Heart right ventricle (tissue), 16 donors: ENCODE measurements around the gene TMPRSS4. TPM values are rescaled to one million over a fixed set of nuclear protein-coding genes. Genes with fewer than 3 reads are reported as not detected.

Experiments used
- ATAC-seq, 8 donors: fragments of 200-7000 bp; cut with Tn5 transposase; one replicate each; pipeline ENCODE4 v1.9.1; 2020; ENCODE audit warnings: mild to moderate bottlenecking in 8 of 8, moderate library complexity in 8 of 8, moderate number of reproducible peaks in 1 of 8
- DNase-seq, 2 donors: peaks; one replicate each; pipeline ENCODE4 v3.0.0-alpha.2; 2020
- H3K27ac ChIP-seq, 10 donors: fragments of 200-600 bp; sonication (generic) in 2 of 10; one replicate each; pipeline versions ENCODE4 v1.5.0 to v1.8.0; 2020 to 2022; ENCODE audit warnings: mild to moderate bottlenecking in 3 of 10
- H3K27me3 ChIP-seq, 7 donors: fragments of 200-600 bp; one replicate each; pipeline ENCODE4 v1.8.0; 2021 to 2022; ENCODE audit warnings: mild to moderate bottlenecking in 2 of 7
- H3K36me3 ChIP-seq, 9 donors: fragments of 200-600 bp; sonication (generic) in 1 of 9; one replicate each; pipeline versions ENCODE4 v1.5.0 to v1.8.0; 2020 to 2022; ENCODE audit warnings: mild to moderate bottlenecking in 2 of 9
- H3K4me1 ChIP-seq, 9 donors: fragments of 200-600 bp; sonication (generic) in 1 of 9; one replicate each; pipeline versions ENCODE4 v1.5.0 to v1.8.0; 2020 to 2022; ENCODE audit warnings: mild to moderate bottlenecking in 4 of 9
- H3K4me3 ChIP-seq, 10 donors: fragments of 200-600 bp; sonication (generic) in 2 of 10; one replicate each; pipeline versions ENCODE4 v1.5.0 to v1.8.0; 2020 to 2022; ENCODE audit warnings: mild to moderate bottlenecking in 7 of 10, moderate library complexity in 2 of 10
- H3K9me3 ChIP-seq, 11 donors: fragments of 200-600 bp in 10 of 11; sonication (generic) in 2 of 11; one replicate each; pipeline versions ENCODE4 v1.5.0 to v1.8.0; 2013 to 2022; ENCODE audit warnings: mild to moderate bottlenecking in 2 of 11, control low read depth in 1 of 11, moderate library complexity in 1 of 11
- CTCF ChIP-seq, 9 donors: fragments of 200-600 bp; sonication (generic) in 2 of 9; IDR thresholded peaks; one replicate each; pipeline versions ENCODE4 v1.5.0 to v1.8.0; 2021 to 2022; ENCODE audit warnings: antibody characterized with exemption in 9 of 9, mild to moderate bottlenecking in 5 of 9, moderate library complexity in 1 of 9
- WGBS, 2 donors: extraction: QIAGEN DNeasy Blood & Tissue Kit; methylation state at CpG; one replicate each; pipeline ENCODE4 v1.1.7; 2013; ENCODE audit warnings: inconsistent platforms in 1 of 2; 5-methylcytosine and 5-hydroxymethylcytosine counted together
- intact Hi-C, 10 donors: fragments of 100-400 bp; cut with DNase I; formaldehyde crosslinking; loops; one replicate each; pipeline versions ENCODE4 v1.11.1 to v1.14.2; 2022
- polyA plus RNA-seq, 2 donors: library from polyadenylated mRNA; stranded (reverse); fragments of 200-250 nt; gene quantifications; one replicate each; pipeline ENCODE4 v1.2.3, GENCODE V29; 2013
- total RNA-seq, 10 donors: library from RNA; stranded (reverse); fragmentation: NEBNext Ultra II Directional in 3 of 10; extraction: Animal tissue kit (Norgen Biotek cat#: 25700) in 3 of 10; gene quantifications; one replicate each; pipeline versions ENCODE4 v1.2.1 to v1.2.4, GENCODE V29; 2021 to 2023
- donor health status: Arrhythmogenic right ventricular cardiomyopathy.
- donor health status: ischemic (EF 13 %, LVEDD 7.1; RV severe dilation, severe dysfunction).
- donor health status: healthy with polysubstance abuse.
- donor health status: DM: no; HTN: yes; CAD: no.
- donor health status: DM: no; HTN: no; CAD: no.
- donor health status: ischemic (EF 25% LVEDD 6.9; RV normal size, moderate dysfunction).
- donor health status: ischemic (EF 25% LVEDD 5.7; RV mildly dilated, moderate dysfunction).
- donor health status: healthy.
- donor health status: DM: yes; HTN: yes; CAD: no.
- donor health status: Ischemic cardiomyopathy.
- donor health status: ischemic (EF 35%, LVEDD 5.7; RV mildly dilated, moderate dysfunction).
- donor health status: nonischemic (EF 11% LVEDD 7.7; RV severe dilation, severe dysfunction).
- donor health status: DM: yes; HTN: yes; CAD: no.
- donor health status: PGD.
- donor health status: ischemic (EF 29% LVEDD 5.4; RV normal size, mild dysfunction).
- donor health status: nonischemic (EF 23%, LVEDD 6.1; RV moderate dilation, normal function).

TMPRSS4 gene
- total and polyA plus RNA-seq, 12 donors, result 0.34 to 1.4 (median 0.84) TPM; not detected in 8

GRCh38 chr11:118124929-118125535, 48.2 kb downstream of the TMPRSS4 start:
- DNase-seq (no peak), ATAC-seq (peak in 2 of 8 donors; percentile 34 to 38)
- Histone ChIP-seq H3K4me1 (peaks cover 0 to 18% (median 5%) of the 10 kb centered on the region in 9 donors), H3K27me3 (no peaks in the 10 kb centered on the region), H3K4me3 (no peak overlapping the region), H3K27ac (no peak overlapping the region), H3K36me3 (no peaks in the 10 kb centered on the region), H3K9me3 (peaks cover 0 to 5% (median 0%) of the 10 kb centered on the region in 11 donors)
- intact Hi-C loops, result no loop called here
- TF ChIP-seq CTCF (IDR thresholded peaks at IDR 0.05), result no peak
- WGBS, 2 donors, result 61 to 72% methylated on average over 8 of the region's 8 CpGs

GRCh38 chr11:118126082-118126838, 49.4 kb downstream of the TMPRSS4 start:
- no peak for ATAC-seq
- no peaks in the 10 kb centered on the region for H3K27me3 ChIP-seq
- WGBS, 2 donors, result 91% methylated on average over 7 of the region's 7 CpGs
- no peak for DNase-seq
- H3K9me3 ChIP-seq, result no peaks in the 10 kb centered on the region
- intact Hi-C loops, result no loop called here
- no peak for TF ChIP-seq CTCF (IDR thresholded peaks at IDR 0.05)
- H3K4me1 ChIP-seq, result peaks cover 0 to 19% (median 5%) of the 10 kb centered on the region in 9 donors
- no peak overlapping the region for H3K27ac ChIP-seq
- no peak overlapping the region for H3K4me3 ChIP-seq
- no peaks in the 10 kb centered on the region for H3K36me3 ChIP-seq

DNA sequence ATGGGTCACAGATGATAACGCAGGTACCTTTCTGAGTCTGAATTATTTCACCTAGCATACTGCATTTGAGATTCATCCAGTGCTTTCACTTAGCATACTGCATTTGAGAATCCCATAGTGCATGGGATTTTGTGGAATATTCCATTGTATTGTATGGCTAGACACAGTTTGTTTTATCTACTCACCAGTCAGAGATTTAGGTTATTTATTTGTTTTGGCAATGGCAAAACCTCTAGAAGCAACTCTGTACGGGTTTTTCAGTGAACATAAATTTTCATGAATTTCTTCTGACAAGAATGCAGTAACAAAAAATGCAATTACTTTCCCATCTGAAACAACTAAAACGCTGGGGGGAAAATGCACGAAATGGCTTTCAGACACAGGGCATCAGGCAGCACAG, 51.4 kb downstream of the TMPRSS4 start:
- no peak overlapping the region for H3K27ac ChIP-seq
- ATAC-seq, result no peak
- H3K9me3 ChIP-seq, result no peaks in the 10 kb centered on the region
- intact Hi-C loops, result no loop called here
- H3K4me3 ChIP-seq, result no peak overlapping the region
- TF ChIP-seq CTCF (IDR thresholded peaks at IDR 0.05), result no peak
- DNase-seq, result no peak
- whole genome bisulfite sequencing, 2 donors, result 63 to 67% methylated on average over 4 of the region's 4 CpGs
- no peaks in the 10 kb centered on the region for H3K36me3 ChIP-seq
- H3K4me1 ChIP-seq, result peaks cover 0 to 19% (median 5%) of the 10 kb centered on the region in 9 donors
- no peaks in the 10 kb centered on the region for H3K27me3 ChIP-seq

- H3K4me1 ChIP-seq, result peaks cover 0 to 19% (median 5%) of the 10 kb centered on the region in 9 donors
- intact Hi-C loops, result no loop called here
- DNase-seq (no peak), ATAC-seq (peak in 5 of 8 donors; percentile 18 to 57 (median 34))
- TF ChIP-seq CTCF (IDR thresholded peaks at IDR 0.05), result no peak
- H3K27me3 ChIP-seq, result no peaks in the 10 kb centered on the region
- H3K36me3 ChIP-seq, result no peaks in the 10 kb centered on the region
- no peak overlapping the region for H3K4me3 ChIP-seq
- H3K9me3 ChIP-seq, result no peaks in the 10 kb centered on the region
- 59 to 60% methylated on average over 11 of the region's 11 CpGs for WGBS, 2 donors
- no peak overlapping the region for H3K27ac ChIP-seq
These were observed 52.0 kb downstream of the TMPRSS4 start for GRCh38 chr11:118128721-118129470.
